ENCODE data around the gene ACBD4. TPM values are rescaled to one million over a fixed set of nuclear protein-coding genes. Genes with fewer than 3 reads are reported as not detected.

The ACBD4 gene, protein sequence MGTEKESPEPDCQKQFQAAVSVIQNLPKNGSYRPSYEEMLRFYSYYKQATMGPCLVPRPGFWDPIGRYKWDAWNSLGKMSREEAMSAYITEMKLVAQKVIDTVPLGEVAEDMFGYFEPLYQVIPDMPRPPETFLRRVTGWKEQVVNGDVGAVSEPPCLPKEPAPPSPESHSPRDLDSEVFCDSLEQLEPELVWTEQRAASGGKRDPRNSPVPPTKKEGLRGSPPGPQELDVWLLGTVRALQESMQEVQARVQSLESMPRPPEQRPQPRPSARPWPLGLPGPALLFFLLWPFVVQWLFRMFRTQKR
- 0.87 and 4.6 TPM in 2 replicates for total RNA-seq (2012; rRNA removed)

DNA sequence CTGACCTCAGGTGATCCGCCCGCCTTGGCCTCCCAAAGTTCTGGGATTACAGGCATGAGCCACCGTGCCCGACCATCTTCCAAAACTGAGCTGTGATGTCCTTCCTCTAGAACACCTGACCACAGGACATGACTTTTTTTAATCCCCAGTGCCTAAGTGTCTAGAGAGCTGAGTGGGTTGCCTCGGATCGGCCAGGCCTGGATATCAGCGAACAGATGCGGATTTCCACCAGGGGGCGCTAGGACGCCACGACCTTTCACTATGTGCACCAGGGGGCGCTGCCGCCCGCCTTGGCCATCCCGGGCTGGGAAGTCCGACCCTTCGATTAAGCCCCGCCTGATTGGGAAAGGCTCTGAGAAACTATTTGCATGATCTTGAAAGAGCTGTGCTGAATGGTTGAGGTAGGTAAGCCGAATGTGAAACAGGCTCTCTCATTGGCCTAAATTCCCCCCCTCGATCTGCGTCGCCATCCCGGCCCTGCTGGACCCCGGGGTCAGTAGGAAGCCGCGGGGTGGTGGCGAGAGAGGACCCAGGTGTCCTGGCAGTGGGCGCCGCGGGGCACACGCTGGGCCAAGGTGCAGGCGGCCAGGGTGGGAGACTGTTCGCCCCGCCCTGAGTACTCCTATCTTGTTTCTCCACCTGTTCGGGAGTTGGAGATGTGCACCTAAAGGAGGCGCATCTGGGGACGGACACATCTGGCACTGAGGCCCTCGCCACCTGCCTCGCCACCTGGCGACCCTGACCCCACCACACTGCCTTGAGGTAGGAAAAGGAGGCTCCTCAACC, at the start of gene ACBD4:
Gene ACBD4 (plus strand): TSS at position 496 of the 786 bp plus-strand sequence. CDS start 458 bp downstream, outside the sequence.
- Histone ChIP-seq H3K4me1 (ENCODE audit: control insufficient read depth, insufficient read depth, low read length) (peaks cover 21% of the 10 kb centered on the region), H3K27me3 (ENCODE audit: control insufficient read depth, insufficient read depth, low read length) (no peaks in the 10 kb centered on the region), H3K4me2 (ENCODE audit: low read length) (peak within 1 kb of the TSS; percentile 95), H3K9ac (ENCODE audit: low read depth, low read length) (peak within 1 kb of the TSS; percentile 72), H3K36me3 (ENCODE audit: insufficient read depth, low read length) (no peaks in the 10 kb centered on the region), H3K9me3 (replicated peaks; ENCODE audit: low read length) (no peaks in the 10 kb centered on the region), H3K4me3 (ENCODE audit: low read length) (peak within 1 kb of the TSS; percentile 80)

DNA sequence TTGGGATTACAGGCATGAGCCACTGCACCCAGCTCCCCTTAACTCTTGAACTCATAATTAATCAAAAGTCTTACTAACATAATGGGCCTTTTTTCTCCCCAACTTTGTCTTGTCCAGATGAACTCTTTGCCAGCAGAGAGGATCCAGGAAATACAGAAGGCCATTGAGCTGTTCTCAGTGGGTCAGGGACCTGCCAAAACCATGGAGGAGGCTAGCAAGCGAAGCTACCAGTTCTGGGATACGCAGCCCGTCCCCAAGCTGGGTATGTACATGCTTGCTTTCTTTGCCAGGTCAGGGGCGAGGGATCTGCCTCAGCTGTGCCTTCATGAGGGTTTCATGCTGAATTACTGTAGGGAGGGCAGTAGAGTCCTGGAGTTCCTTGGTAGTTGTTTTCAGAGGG, 49.1 kb upstream of the ACBD4 start:
- Histone ChIP-seq H3K27me3 (ENCODE audit: control insufficient read depth, insufficient read depth, low read length) (no peaks in the 10 kb centered on the region), H3K36me3 (ENCODE audit: insufficient read depth, low read length) (peaks cover 66% of the 10 kb centered on the region), H3K4me3 (ENCODE audit: low read length) (no peak overlapping the region), H3K9me3 (replicated peaks; ENCODE audit: low read length) (no peaks in the 10 kb centered on the region), H3K4me2 (ENCODE audit: low read length) (no peak overlapping the region), H3K4me1 (ENCODE audit: control insufficient read depth, insufficient read depth, low read length) (peaks cover 32% of the 10 kb centered on the region), H3K9ac (ENCODE audit: low read depth, low read length) (no peak overlapping the region)

DNA sequence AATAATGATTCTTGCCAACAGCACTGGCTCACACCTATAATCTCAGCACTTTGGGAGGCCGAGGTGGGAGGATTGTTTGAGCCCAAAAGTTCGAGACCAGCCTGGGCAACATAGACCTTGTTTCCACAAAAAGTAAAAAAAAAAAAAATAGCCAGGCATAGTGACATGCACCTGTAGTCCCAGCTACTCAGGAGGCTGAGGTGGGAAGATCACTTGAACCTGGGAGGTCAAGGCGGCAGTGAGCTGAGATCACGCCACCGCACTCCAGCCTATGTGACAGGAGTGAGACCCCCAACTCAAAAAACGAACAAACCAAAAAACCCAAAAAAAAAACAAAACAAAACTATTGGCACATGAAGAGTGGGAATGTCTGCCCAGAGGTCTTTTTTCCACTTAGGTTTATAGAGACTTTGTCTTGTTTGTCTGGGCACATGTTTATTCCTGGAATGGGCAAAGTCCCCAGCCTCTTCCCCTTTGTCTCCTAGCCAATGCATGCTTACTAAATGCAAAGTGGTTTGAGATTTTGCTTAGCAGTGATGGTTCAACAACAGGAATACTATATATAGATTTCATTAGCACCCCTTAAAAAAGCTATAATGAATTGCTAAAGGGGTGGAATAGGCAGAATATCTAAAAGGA, 48.5 kb upstream of the ACBD4 start:
- Histone ChIP-seq H3K9me3 (replicated peaks; ENCODE audit: low read length) (no peaks in the 10 kb centered on the region), H3K9ac (ENCODE audit: low read depth, low read length) (no peak overlapping the region), H3K4me1 (ENCODE audit: control insufficient read depth, insufficient read depth, low read length) (peaks cover 35% of the 10 kb centered on the region), H3K4me2 (ENCODE audit: low read length) (no peak overlapping the region), H3K36me3 (ENCODE audit: insufficient read depth, low read length) (peaks cover 66% of the 10 kb centered on the region), H3K27me3 (ENCODE audit: control insufficient read depth, insufficient read depth, low read length) (no peaks in the 10 kb centered on the region), H3K4me3 (ENCODE audit: low read length) (no peak overlapping the region)

DNA sequence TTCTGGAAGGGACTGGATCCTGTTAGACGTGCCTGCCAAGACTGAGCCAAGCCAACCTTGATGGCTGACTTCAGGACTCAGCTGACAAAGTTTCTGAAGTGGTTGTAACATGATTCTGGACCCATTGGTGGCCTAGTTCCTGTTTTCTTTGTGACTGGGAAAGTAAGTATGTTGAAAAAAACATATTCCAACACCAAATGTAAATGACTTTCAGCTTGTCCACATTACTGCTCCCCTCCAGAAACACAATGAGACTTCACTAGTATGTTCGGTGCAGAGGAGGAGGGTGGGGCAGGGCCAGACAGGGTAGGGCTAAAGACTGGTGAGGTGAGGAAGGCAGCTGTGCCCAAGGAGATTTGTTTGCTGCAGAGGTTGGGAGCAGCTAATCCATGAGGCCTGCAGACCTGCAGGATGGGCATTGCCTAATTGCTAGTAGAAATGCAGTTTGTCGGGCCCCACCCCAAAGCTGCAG, 47.9 kb upstream of the ACBD4 start:
- H3K4me2 ChIP-seq (ENCODE audit: low read length), result peak overlapping the region; percentile 50
- H3K4me1 ChIP-seq (ENCODE audit: control insufficient read depth, insufficient read depth, low read length), result peaks cover 41% of the 10 kb centered on the region
- H3K27me3 ChIP-seq (ENCODE audit: control insufficient read depth, insufficient read depth, low read length), result no peaks in the 10 kb centered on the region
- peak overlapping the region; percentile 38 for H3K9ac ChIP-seq (ENCODE audit: low read depth, low read length)
- no peaks in the 10 kb centered on the region for H3K9me3 ChIP-seq (replicated peaks; ENCODE audit: low read length)
- peak overlapping the region; percentile 22 for H3K4me3 ChIP-seq (ENCODE audit: low read length)
- H3K36me3 ChIP-seq (ENCODE audit: insufficient read depth, low read length), result peaks cover 63% of the 10 kb centered on the region

DNA sequence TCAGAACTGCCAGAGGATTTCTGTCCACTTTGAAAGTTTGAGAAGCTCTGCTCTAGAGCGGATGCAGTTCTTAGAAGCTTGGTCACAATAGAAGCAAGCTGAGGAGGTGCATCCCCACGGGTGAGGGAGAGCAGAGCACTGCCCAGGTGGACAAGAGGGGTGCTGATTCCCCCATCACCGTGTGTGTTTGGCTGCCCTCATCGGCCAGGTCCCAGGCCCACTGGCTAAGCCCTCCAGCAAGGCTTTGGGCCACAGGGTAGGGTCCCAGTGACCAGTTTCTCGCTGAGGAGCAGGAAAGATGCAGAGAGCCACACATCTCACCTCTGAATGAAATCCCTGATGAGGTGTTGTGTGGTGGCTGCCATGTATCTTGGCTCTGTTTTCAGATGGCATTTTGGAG, 47.5 kb upstream of the ACBD4 start:
- peaks cover 62% of the 10 kb centered on the region for H3K36me3 ChIP-seq (ENCODE audit: insufficient read depth, low read length)
- H3K4me2 ChIP-seq (ENCODE audit: low read length), result peak overlapping the region; percentile 50
- no peaks in the 10 kb centered on the region for H3K9me3 ChIP-seq (replicated peaks; ENCODE audit: low read length)
- H3K4me3 ChIP-seq (ENCODE audit: low read length), result peak overlapping the region; percentile 22
- peaks cover 43% of the 10 kb centered on the region for H3K4me1 ChIP-seq (ENCODE audit: control insufficient read depth, insufficient read depth, low read length)
- H3K27me3 ChIP-seq (ENCODE audit: control insufficient read depth, insufficient read depth, low read length), result no peaks in the 10 kb centered on the region
- peak overlapping the region; percentile 38 for H3K9ac ChIP-seq (ENCODE audit: low read depth, low read length)

DNA sequence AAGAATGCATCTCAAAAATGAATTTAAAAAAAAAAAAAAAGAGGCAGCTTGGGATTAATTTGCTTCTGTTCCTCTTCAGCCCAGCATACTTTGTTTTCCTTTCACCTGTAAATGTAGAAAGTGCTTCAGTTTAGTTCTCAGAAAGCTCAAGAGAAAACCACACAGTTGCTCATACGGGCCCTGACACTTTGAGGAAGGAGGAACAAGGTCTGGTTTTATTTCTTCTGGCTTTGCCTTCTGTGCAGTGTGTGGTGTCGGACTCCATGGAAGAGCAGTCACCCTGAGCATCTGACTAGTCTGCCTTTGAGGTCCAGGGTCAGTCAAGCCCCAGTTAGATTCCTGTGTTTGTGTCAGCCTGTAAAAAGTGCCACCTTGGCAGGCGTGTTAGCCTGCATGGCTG, 46.7 kb upstream of the ACBD4 start:
- Histone ChIP-seq H3K4me1 (ENCODE audit: control insufficient read depth, insufficient read depth, low read length) (peaks cover 51% of the 10 kb centered on the region), H3K4me2 (ENCODE audit: low read length) (no peak overlapping the region), H3K9me3 (replicated peaks; ENCODE audit: low read length) (no peaks in the 10 kb centered on the region), H3K9ac (ENCODE audit: low read depth, low read length) (no peak overlapping the region), H3K27me3 (ENCODE audit: control insufficient read depth, insufficient read depth, low read length) (no peaks in the 10 kb centered on the region), H3K4me3 (ENCODE audit: low read length) (no peak overlapping the region), H3K36me3 (ENCODE audit: insufficient read depth, low read length) (peaks cover 60% of the 10 kb centered on the region)

DNA sequence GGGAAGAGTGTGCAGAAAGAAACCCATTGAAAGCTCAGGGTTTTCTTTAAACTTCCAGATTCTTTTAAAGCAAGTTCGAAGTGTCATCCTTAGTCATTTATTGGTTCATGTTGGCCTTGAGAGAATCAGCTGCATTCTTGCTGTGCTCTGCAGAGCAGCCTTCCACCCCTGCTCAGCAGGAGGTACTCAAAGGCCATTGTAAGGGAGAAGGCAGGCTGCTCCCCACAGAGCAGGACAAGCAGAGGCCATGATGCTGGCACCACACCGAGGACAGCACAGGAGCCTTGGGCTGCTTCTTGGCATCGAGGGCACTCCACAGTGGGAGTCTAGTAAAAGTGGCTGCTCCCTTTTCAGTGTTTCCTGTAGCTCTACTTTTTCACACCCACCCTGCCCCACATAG, 44.8 kb upstream of the ACBD4 start:
- Histone ChIP-seq H3K4me1 (ENCODE audit: control insufficient read depth, insufficient read depth, low read length) (peaks cover 55% of the 10 kb centered on the region), H3K36me3 (ENCODE audit: insufficient read depth, low read length) (peaks cover 58% of the 10 kb centered on the region), H3K27me3 (ENCODE audit: control insufficient read depth, insufficient read depth, low read length) (no peaks in the 10 kb centered on the region), H3K4me2 (ENCODE audit: low read length) (no peak overlapping the region), H3K9ac (ENCODE audit: low read depth, low read length) (no peak overlapping the region), H3K9me3 (replicated peaks; ENCODE audit: low read length) (no peaks in the 10 kb centered on the region), H3K4me3 (ENCODE audit: low read length) (no peak overlapping the region)

DNA sequence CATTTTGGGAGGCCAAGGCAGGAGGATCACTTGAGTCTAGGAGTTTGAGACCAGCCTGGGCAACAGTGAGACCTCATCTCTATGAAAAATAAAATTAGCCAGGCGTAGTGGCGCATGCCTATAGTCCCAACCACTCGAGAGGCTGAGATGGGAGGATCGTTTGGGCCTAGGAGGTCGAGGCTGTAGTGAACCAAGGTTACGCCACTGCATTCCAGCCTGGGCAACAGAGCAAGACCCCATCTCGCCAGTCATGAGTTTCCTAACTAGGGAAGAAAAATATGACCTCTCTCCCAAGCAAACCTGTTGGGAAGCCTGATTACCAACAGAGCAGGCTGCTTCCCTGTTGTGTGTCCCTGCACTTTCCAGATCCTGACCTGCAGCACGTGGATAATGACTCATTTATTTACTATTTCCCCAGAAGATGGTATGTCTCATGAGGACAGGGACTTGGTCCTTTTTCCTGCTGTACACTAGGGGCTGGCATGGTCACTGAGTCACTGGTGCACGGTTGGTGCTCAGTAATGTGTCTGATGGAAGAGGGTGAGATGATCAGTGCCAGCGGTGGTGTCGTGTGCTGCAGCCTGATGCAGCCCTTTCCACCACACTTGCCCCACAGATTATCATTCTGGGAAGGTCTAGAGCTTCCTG, 43.6 kb upstream of the ACBD4 start:
- H3K36me3 ChIP-seq (ENCODE audit: insufficient read depth, low read length), result peaks cover 63% of the 10 kb centered on the region
- H3K4me3 ChIP-seq (ENCODE audit: low read length), result no peak overlapping the region
- H3K4me2 ChIP-seq (ENCODE audit: low read length), result no peak overlapping the region
- H3K27me3 ChIP-seq (ENCODE audit: control insufficient read depth, insufficient read depth, low read length), result no peaks in the 10 kb centered on the region
- no peak overlapping the region for H3K9ac ChIP-seq (ENCODE audit: low read depth, low read length)
- H3K9me3 ChIP-seq (replicated peaks; ENCODE audit: low read length), result no peaks in the 10 kb centered on the region
- peaks cover 54% of the 10 kb centered on the region for H3K4me1 ChIP-seq (ENCODE audit: control insufficient read depth, insufficient read depth, low read length)

DNA sequence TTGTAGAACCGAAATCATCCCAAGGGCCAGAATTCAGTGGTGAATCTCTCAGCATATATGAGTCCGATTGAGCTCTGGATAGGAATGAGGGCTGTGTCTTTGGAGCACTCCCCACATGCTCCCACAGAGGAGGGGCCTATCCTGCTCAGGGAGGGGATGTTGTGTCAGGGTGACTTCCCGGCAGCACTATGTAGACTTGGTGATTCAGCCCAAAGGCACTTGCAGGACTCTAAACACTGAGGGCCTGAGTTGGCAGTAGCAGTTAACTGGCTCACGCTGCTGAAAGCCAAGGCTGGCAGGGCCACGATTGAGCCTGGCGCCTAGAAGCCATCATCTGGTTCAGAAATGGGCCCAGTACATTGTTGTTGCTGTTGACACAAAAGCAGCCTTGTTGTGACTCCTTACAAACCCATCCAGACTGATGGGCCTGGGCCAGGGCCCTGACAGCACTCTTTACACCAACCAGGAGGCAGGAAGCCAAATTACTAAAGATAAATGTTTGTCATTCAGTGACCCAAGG, 42.5 kb upstream of the ACBD4 start:
- H3K4me1 ChIP-seq (ENCODE audit: control insufficient read depth, insufficient read depth, low read length), result peaks cover 43% of the 10 kb centered on the region
- no peaks in the 10 kb centered on the region for H3K9me3 ChIP-seq (replicated peaks; ENCODE audit: low read length)
- peaks cover 66% of the 10 kb centered on the region for H3K36me3 ChIP-seq (ENCODE audit: insufficient read depth, low read length)
- peak overlapping the region; percentile 5 for H3K4me3 ChIP-seq (ENCODE audit: low read length)
- H3K27me3 ChIP-seq (ENCODE audit: control insufficient read depth, insufficient read depth, low read length), result no peaks in the 10 kb centered on the region
- peak overlapping the region; percentile 79 for H3K9ac ChIP-seq (ENCODE audit: low read depth, low read length)
- peak overlapping the region; percentile 54 for H3K4me2 ChIP-seq (ENCODE audit: low read length)

DNA sequence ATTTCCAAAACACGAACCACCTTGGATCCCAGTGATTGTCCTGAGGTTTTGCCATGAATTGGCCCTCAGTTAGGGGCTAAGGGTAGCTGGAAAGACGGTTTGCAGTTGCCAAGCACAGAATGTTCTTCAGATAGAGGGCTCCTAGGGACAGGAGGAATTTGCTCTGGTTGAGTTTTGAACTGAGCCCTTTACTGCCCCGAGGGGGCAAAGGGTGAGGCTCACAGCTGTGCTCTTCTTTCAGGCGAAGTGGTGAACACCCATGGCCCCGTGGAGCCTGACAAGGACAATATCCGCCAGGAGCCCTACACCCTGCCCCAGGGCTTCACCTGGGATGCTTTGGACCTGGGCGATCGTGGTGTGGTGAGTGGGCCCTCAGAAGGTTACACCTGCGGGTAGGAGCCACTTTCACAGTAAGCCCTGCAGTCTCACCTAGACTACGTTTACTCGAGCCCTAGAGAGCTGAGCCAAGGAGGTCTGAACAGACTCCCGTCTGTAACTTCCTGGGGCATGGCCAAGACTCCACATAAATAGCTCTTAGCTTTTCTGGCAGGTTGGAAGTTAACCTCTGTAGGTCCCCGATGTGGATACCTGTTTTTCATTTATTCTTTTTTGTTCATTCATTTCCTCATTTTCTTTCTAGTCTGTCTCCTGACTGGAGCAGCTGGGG, 41.9 kb upstream of the ACBD4 start:
- no peaks in the 10 kb centered on the region for H3K27me3 ChIP-seq (ENCODE audit: control insufficient read depth, insufficient read depth, low read length)
- H3K36me3 ChIP-seq (ENCODE audit: insufficient read depth, low read length), result peaks cover 66% of the 10 kb centered on the region
- peaks cover 40% of the 10 kb centered on the region for H3K4me1 ChIP-seq (ENCODE audit: control insufficient read depth, insufficient read depth, low read length)
- peak overlapping the region; percentile 48 for H3K4me2 ChIP-seq (ENCODE audit: low read length)
- H3K4me3 ChIP-seq (ENCODE audit: low read length), result peak overlapping the region; percentile 5
- H3K9me3 ChIP-seq (replicated peaks; ENCODE audit: low read length), result no peaks in the 10 kb centered on the region
- peak overlapping the region; percentile 79 for H3K9ac ChIP-seq (ENCODE audit: low read depth, low read length)

Data from skeletal muscle satellite cell (primary cell).